ENCODE results near the gene CEMIP. TPM values are rescaled to one million over a fixed set of nuclear protein-coding genes. Genes with fewer than 3 reads are reported as not detected.

CEMIP gene
- total RNA-seq, 1 experiment from 2014 or later = 3.5 TPM

DNA sequence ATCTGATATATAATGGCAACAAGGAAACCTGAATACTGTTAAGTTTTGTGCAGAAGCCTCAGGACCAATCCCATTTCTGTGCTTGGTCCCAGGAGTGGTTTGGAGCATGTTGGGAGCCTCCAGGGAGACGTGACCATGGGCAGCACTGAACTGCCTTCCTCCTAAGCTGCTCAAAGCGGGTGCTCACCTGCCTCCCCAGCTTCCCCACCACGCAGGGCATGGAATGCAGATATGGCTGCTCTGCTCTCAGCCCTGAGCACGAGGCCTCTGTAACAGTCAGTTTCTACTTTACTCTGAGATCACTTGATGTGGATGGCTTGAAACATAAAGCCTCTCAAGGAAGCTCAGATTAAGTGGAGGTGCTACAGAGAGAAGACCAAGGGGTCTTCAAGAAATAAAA is 161.2 kb downstream of the CEMIP start:
- intact Hi-C loops (cut with micrococcal nuclease) = no loop called here
- Histone ChIP-seq H3K36me3 (ENCODE audit: control insufficient read depth in 1 of 2, insufficient read depth in 2 of 2, low read length in 2 of 2) (peaks cover 0 to 4% of the 10 kb centered on the region in 2 experiments; a peak in 2 of 4 replicates), H3K9me3 (ENCODE audit: control insufficient read depth in 1 of 2, insufficient read depth in 1 of 2, low read depth in 1 of 2, low read length in 2 of 2) (no peaks in the 10 kb centered on the region), H4K20me1 (ENCODE audit: insufficient read depth) (no peaks in the 10 kb centered on the region), H3K4me1 (ENCODE audit: control insufficient read depth in 1 of 2, insufficient read depth in 2 of 2, low read length in 2 of 2) (no peaks in the 10 kb centered on the region), H3K27me3 (ENCODE audit: insufficient read depth, low read length) (no peaks in the 10 kb centered on the region), H3K9me2 (ENCODE audit: insufficient read depth) (no peaks in the 10 kb centered on the region), H3K79me2 (ENCODE audit: insufficient read depth, low read length) (no peaks in the 10 kb centered on the region), H3K4me2 (ENCODE audit: low read length) (no peak overlapping the region), H3K9ac (ENCODE audit: low read length) (no peak overlapping the region), H3K27ac (ENCODE audit: low read depth, low read length) (no peak overlapping the region), H3K4me3 (replicated peaks in 1 of 2; ENCODE audit: low read depth in 1 of 2, low read length in 2 of 2) (no peak overlapping the region), H2AFZ (ENCODE audit: low read depth, low read length, poor library complexity, severe bottlenecking) (no peak overlapping the region)
- ChIA-PET RAD21 (ENCODE audit: low non-redundant PET in 1 of 2, low total read pairs in 2 of 2, uncharacterized antibody in 2 of 2, unreplicated experiment in 2 of 2) (no interaction called here), POLR2A (no interaction called here), CTCF (interaction anchor here (1.0 kb wide), 1 partner anchor 373 kb away, joined by 3 read pairs; no protein-coding TSS in a partner anchor)
- TF ChIP-seq, protein P1, sequence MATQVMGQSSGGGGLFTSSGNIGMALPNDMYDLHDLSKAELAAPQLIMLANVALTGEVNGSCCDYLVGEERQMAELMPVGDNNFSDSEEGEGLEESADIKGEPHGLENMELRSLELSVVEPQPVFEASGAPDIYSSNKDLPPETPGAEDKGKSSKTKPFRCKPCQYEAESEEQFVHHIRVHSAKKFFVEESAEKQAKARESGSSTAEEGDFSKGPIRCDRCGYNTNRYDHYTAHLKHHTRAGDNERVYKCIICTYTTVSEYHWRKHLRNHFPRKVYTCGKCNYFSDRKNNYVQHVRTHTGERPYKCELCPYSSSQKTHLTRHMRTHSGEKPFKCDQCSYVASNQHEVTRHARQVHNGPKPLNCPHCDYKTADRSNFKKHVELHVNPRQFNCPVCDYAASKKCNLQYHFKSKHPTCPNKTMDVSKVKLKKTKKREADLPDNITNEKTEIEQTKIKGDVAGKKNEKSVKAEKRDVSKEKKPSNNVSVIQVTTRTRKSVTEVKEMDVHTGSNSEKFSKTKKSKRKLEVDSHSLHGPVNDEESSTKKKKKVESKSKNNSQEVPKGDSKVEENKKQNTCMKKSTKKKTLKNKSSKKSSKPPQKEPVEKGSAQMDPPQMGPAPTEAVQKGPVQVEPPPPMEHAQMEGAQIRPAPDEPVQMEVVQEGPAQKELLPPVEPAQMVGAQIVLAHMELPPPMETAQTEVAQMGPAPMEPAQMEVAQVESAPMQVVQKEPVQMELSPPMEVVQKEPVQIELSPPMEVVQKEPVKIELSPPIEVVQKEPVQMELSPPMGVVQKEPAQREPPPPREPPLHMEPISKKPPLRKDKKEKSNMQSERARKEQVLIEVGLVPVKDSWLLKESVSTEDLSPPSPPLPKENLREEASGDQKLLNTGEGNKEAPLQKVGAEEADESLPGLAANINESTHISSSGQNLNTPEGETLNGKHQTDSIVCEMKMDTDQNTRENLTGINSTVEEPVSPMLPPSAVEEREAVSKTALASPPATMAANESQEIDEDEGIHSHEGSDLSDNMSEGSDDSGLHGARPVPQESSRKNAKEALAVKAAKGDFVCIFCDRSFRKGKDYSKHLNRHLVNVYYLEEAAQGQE (IDR thresholded peaks at IDR 0.05; ENCODE audit: low read depth) = no peak
- TF ChIP-seq RAD21 (IDR thresholded peaks at IDR 0.05; ENCODE audit: low read depth) = no peak
- TF ChIP-seq EZH2phosphoT487 (IDR thresholded peaks at IDR 0.05; ENCODE audit: borderline replicate concordance) = no peak
- TF ChIP-seq YY1 (IDR thresholded peaks at IDR 0.05; ENCODE audit: extremely low read depth, insufficient replicate concordance, low read depth, low read length) = no peak
- TF ChIP-seq, protein P2, sequence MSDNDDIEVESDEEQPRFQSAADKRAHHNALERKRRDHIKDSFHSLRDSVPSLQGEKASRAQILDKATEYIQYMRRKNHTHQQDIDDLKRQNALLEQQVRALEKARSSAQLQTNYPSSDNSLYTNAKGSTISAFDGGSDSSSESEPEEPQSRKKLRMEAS (IDR thresholded peaks at IDR 0.05) = no peak
- no peak for TF ChIP-seq ZFX (IDR thresholded peaks at IDR 0.05)
- TF ChIP-seq CEBPB (IDR thresholded peaks at IDR 0.05; ENCODE audit: low read depth) = no peak
- no TSS peak for BruUV-seq (replicated peaks)
- DNase-seq (ENCODE audit: low read depth, low spot score) (no peak), ATAC-seq (no peak)

Measured in HCT116 (cell line).